Dedifferentiated amniotic fluid mesenchymal stem cell (primary cell): Measurements from ENCODE around the gene CACNA1F.

Source experiments
- DNase-seq: peaks from one replicate; pipeline ENCODE4 v3.0.0-alpha.2; 2016; ENCODE audit errors: extremely low spot score

The CACNA1F gene

GRCh38 chrX:49155243-49155899, 77.8 kb downstream of the CACNA1F start:
- no peak for DNase-seq
